HG02981 (cell line): ENCODE data around the gene F8.

Experiments
- ATAC-seq: cut with Tn5 transposase; IDR thresholded peaks from one replicate; pipeline ENCODE4 v1.9.1; 2021; ENCODE audit warnings: mild to moderate bottlenecking, moderate library complexity; ENCODE audit not compliant: unreplicated experiment

The F8 gene

DNA sequence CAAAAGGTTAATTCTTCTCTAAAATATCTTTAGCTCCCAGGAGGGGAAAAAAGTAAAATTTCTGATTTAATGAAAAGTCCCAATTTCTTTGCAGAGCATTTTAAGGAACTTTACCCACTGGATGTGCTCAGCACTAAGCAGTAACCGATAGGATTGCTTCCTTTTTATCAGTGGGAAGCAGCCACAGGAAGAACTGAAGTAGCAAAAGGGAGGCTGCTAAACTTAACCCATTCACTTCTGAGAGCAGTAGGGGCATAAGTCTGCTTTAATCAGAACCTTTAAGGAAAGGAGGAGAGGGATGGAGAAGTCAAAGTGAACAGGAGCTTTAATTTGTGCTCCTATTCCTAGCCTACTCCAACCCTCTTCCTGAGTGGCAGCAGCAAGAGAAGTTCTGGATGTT lies at the start of gene F8:
Gene F8 (minus strand): TSS at position 139 of the 400 bp plus-strand sequence. CDS start 171 bp downstream, outside the sequence.
- no peak for ATAC-seq

DNA sequence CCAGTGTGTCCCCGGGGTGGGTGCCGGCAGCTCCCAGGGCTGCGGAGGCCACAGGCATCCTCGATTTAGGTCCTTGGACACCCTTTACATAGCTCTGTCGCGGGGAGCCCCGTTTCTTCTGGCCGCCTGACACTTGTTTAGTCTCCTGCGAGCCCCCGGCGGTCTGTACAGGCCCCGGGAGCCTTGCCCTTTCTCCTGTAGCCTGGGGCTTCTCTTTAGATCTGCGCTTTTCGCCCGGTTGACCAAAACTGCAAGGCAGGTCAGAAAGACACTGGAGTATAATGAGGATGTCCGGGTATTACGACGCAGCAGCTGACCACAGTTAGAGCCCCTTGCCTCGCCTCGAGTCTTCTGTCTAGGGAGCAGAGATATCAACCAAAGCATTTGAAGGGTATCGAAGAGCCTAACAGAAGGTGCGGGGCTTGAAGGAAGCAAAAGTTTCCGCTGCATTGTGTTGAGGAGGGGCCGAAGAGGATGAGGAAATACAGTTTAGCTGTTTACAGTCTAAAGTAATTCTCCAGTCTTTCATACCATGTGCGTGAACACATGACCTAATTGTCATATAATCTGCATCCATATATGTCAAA lies 49.3 kb upstream of the F8 start:
- peak; percentile 8 for ATAC-seq

DNA sequence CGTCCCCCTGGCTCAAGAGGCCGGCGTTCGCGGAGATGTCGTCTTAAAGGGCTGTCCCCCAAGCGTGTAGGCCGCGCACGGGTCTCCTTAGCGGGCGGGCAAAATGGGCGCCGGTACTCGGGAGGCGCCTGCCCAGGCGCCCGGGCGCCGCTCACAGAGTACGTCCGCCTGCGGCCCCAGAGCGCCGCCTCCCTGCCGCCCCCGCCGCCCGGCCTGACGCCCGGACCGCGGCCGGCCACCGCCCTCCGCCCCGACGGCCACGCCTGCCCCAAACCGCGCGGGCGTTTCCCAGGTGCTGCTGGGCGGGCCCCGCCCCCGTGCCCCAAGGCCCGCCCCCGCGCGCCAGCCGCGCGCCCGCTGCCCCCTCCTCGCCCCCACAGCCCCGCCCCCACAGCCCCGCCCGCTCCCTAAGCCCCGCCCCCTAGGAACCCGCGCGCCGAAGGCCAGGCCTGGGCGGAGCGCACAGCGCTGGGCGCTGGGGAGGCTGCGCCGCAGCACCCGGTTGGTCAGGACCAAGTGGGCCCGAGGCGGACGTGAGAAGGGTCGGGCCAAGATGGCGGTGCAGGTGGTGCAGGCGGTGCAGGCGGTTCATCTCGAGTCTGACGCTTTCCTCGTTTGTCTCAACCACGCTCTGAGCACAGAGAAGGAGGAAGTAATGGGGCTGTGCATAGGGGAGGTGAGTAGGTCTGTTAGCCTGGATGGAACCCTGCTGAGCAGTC lies 48.6 kb upstream of the F8 start, which contains the start of the genes BRCC3, CMC4 and MTCP1:
Gene BRCC3 (plus strand): TSS at position 534 of the 719 bp plus-strand sequence. CDS start 20 bp downstream, at position 554.
Gene CMC4 (minus strand): TSS at position 162 of the 719 bp plus-strand sequence. CDS start 7,113 bp downstream, outside the sequence.
Gene MTCP1 (minus strand): TSS at position 162 of the 719 bp plus-strand sequence. CDS start 5,126 bp downstream, outside the sequence.
- peak; percentile 84 for ATAC-seq

DNA sequence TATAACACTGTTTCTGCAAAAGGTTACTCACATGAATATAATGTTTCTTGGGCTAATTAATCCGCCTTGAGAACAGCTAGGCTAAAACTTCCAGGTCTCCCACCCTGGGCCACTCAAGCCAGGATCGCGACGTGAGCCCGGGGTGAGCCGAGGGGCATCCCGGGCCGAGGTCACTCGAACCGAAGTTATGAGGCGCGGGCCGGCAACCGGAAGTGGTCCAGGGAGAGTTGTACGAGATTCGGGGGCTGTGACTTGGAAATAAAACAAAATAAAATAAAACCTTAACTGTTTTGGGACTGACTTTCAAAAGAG lies 48.1 kb upstream of the F8 start:
- peak; percentile 15 for ATAC-seq

DNA sequence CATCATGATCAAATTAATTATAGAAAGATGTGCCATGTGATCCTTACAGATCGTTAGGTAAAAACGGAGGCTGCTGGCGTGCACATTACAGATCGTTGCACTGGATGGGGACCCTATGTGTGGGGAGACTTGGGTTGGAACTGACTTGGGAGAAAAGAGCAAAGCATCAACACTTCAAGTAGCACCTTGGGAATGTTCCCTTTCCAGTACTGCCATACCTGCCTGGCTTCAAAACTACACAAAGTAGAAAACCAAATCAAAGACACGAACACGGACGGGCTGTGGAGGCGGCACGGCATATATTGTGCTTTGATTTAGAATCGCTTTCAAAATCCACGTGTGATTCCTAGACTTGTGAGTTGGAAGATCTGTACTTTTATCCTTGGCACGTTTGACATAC lies 47.5 kb upstream of the F8 start:
- no peak for ATAC-seq

DNA sequence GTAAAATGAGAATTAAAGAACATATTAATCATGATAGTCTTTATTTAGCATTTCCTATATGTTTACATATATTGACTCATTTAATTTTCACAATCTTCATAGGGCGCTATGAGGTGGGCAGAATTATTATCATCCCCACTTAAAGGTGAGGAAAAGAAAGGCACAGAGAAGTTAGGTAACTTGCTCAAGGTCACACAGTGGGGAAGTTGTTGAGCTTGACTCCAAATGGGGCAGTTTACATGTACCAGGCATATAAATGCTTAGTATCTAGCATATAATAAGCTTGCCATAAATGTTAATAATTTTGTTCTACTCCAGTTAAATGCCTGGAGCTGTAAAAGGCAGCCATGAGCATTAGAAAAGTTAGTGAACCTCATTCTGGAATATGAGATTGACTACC lies 46.9 kb upstream of the F8 start:
- ATAC-seq: no peak

DNA sequence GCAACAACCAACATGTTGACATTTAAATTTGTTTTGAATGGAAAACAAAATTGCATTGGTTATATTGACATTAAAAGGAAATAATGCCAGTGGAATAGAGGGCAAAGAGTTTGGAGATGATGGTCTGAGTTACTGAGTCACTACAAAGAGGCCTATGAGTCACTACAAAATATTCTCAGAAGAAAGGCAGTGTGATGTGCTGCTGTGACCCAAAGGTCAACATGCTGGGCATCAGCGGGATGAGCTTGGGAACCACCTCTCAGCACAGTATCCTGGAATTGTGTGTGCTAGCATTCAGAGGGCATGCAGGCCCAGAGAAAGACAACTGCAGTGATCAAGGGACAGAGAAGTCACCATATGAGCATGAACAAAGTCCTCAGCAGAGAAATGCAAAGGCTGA lies 45.6 kb upstream of the F8 start:
- no peak for ATAC-seq

DNA sequence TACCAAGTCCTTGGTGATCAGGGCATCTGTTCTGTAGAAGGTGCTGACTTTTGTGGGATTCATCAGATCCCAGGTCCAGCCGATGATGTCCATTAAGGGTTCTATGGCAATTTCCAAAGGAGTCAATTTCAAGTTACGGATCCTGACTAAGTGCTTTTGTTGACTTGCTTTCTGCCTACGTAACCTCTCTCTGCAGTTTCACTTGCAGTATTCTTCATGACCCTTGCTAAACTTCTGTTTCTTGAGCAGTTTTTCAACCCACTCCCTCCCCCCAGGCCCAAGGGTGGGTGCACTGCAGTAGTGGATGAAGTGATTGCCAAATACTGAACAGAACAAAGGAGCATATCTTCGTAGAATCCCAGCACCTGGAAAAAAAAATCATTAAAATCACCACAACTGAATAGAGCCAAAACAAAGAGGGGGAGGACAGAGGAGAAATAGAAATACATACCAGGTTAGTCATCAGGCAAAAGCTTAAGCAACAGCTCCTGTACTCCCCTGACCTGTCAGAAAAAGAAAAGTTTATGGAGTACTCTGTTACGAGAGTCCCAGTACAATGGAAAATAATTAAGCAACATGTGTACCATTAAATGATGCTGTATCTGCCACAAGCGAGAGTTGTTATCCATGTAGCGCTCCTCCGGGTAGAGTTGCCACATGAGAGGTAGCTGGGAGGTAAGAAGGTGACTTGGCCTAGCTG lies 42.7 kb upstream of the F8 start:
- no peak for ATAC-seq

DNA sequence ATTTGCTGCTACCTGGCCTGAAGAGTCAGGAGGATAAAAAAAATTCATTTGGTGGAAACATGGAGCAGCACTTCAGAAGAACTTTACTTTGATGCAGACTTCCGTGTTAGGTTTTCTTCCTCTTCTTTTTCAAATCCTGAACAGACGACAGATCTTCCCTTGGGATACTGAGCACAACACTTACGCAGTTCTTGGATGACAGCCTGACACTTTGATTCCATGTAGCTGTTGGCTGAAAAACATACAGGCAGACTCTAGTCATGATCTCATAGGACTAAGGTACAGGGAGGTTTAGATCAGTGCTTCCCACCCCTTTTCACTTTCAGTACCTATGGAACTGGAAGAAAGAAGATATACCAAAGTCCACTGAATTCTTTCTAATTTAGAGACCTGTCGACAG lies 39.2 kb upstream of the F8 start:
- ATAC-seq: no peak

DNA sequence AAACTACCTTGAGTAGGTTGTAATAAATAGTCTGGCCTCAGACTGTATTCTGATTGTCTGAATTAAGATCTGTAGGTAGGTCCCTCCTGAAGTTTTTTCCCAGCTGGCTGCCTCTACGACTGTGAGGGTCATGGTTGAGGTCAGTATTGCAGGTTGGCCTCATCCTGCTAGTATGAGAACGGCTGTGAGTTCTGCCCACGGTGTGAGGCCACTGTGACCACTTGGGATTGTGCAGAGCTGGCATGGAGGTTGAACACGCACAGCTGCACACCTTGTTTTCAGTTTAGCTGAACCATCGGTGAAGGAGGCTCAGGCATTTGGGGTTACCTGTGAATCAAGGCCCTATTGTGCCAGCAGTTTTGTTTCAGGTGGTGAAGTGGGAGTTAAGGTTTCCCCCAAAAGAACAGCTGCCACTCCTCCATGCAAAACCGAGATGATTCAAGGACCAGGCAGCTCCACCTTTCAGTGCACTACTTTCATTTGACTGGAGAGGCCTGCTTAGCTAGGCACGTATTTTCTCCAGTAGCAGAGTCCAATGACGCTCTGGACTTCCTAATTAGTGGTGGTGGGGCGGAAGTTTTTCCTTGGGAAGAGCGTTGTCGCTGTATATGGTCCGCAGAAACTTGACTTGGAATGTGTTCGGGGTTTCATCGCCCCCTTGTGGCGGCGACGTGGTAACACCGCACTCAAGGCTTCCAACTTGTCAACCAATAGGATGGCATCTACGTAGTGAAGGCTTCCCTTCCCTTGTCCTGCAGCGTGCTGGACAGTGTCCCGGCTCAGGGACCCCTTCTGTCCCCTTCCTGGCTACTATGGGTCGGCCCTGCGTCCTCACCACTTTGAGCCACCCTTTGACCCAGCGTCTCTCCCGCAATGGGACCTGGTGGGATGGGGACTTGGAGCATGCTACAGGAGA lies 34.6 kb upstream of the F8 start:
- ATAC-seq: peak; percentile 74

DNA sequence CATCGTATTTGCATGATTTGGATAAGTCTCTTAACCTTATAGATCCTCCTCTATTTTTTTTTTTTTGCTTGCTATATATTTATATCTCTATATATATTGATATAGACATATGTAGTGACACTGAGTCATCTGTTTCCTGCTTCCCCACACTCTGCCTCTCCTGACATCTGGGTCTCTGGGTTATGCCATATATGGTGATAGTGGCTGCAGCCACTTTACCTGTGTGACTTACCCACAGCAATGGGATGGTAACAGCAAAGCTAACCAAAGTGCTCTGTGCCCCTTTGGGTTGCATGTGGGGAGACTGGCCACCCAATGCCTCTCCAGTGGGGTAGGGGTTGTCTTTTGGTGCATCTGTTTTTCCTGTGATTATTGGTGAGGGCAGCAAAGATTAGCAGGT lies 33.9 kb upstream of the F8 start:
- no peak for ATAC-seq

DNA sequence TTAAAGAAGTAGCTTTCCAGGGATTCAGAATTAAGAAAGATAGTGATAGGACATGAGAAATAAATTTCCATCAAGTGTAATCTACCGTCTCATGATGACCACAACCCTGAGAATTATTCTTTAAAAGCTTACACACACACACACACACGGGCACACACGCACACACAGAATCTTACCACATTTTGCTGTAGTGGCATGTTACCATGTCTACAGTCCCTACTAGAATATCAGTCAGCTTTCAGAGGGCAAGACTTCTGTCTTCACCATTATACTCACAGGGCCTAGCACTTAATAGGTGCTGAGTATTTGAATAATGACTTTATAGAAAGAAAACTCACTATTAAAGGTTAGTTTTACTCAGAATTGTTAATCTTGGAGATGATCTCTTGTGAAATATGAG lies 33.0 kb upstream of the F8 start:
- ATAC-seq: no peak

DNA sequence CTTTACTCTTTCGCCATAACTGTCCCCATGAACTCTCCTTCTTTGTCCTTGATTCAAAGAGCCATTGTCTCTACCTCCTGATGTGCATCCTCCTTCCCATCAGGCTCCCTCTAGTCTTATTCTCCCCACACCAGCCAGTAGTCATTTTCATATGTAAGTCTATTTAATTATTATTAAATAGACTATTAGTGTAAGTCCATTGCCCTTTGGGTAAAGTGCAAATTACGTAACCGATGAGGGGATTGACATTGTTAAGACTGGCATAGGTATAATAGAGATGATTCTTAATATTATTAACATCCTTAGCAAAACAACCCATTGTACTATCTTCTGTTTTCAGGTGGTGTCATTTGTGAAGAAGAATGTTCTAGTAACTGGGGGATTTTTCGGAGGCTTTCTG lies 31.7 kb upstream of the F8 start:
- ATAC-seq: no peak

DNA sequence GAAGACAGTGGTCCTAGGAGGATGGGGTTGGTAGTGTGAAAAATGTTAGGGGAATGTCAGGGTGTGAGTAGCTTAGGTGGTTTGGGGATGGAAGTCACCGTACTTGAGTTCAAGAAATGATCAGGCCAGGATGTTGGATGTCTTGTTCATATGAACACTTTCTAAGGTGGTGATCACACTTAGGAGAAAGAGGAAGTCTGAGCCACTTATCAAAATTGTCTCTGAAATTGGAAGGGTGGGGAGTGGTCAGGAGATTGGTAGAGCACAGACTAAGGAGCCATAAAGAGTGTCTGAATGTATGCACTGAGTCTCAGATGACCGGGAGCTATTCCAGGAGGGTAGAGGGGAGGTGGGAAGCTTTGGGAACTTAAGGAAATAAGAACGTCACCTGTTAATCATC lies 31.1 kb upstream of the F8 start:
- no peak for ATAC-seq

DNA sequence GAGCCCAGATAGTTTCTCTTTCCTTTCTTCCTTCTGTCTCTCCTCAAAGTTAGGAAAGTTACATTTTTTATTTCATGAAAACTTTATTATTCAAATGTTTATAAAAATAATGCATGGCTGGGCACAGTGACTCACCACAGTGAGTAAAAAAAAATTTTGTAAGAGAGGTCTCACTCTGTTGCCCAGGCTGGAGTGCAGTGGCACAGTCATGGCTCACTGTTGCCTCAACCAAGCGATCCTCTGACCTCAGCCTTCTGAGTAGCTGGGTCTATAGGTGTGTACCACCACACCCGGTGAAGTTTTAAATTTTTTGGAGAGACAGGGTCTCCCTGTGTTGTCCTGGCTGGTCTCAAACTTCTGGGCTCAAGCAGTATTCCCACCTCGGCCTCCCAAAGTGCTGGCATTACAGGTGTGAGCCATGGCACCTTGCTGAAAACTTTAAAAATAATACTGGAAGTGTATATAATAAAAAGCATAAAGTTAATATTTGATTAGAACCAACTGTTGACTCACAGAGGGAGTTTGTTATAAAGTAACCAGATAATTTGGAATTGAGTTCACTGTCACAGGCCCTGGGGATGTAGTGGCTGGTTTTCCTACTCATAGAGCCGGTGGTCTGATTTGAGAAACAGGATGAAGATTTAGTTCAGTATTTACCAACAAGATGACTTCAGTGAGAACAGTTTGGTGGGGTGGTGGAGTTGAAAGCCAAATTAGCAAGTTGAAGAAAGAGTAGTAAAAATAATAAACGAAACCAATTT lies 30.4 kb upstream of the F8 start:
- ATAC-seq: no peak

DNA sequence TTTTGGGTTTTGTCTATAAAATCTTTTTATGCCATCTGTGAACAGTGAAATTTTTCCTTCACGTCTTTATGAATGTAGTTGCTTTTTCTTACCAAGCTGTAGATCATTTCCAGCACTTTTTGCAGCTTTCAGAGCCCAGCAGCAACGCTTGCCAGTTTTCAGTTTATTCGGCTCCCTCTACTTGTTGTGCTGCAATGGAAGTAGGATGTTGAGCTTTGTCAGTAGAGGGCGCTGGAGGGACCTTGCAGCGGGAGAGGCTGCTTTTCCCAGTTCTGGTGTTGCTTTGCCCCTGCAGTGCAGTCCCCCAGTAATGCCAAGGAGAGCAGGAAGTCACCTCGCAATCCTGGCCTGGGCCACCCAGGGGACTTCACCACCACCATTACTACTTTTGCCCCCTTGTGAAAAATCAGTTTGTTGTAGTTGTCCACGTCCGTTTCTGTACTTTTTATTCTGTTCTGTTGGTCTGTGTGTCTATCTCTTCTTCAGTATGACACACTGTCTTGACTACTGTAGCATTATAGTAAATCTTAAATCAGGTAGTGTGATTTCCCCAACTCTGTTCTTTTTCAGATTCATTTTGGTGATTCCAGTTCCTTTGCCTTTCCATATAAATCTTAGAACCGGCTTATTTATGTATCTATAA lies 26.6 kb upstream of the F8 start:
- no peak for ATAC-seq

DNA sequence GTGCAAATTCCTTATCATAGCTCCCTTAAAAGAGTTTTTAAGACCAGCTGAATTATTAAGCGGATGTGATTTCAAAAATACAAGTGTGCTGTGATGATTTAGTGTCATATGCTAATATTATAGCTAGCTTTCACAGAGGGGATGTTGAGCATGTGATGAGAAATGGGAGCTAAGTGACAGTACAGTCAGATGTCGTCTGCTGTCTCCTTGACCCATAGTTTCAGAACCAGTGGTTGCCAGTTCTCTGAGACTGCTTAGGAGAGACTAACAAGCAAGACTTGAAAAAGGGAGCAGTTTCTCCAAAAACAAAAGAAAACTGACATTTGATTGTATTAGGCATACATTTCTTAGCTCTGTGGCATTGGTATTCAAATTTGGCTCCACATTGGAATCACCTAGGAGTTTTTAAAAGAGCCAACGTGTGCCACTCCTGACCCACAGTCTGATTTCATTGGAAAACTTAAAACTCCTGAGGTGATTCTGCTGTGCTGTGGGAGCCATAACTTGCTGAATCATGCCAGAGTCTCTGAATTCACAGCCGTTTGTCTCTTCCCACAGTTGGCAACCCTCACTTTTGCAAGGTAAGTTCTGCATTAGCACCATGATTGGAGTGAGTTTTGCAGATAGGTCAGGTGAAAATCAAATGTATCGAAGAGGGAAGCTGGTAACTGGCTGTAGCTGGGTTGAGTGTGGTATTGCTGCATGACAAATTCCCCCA lies 24.4 kb upstream of the F8 start:
- no peak for ATAC-seq

DNA sequence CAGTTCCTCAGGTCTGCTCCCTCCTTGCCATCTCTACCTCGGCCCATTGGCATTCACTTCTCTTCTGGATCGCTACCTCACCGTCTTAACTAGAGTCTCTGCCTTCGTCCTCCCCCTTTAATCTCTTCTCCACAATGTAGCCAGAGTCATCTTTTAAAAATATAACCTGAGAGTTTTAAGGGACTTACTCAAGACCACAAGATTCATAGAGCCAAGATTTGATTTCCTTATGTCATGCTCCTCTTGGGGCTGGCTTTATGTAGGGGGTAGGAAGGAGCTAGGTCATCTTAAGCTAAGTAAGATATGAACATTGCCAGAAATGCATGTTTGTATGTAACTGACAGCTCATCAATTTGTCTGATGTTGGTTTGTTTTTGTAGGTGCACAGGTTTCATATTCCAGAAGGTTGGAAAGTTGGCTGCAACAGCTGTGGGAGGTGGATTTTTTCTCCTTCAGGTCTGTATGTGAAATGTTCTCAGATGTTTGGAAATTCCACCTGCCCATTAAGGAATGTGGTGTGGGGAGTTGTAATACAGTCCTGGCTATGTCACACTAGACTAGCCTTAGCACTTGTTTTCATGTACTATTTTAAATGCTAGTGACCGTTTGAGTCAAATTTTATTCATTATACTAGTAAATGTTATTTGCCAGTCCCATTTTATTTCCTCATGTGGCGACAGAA lies 23.7 kb upstream of the F8 start:
- no peak for ATAC-seq

DNA sequence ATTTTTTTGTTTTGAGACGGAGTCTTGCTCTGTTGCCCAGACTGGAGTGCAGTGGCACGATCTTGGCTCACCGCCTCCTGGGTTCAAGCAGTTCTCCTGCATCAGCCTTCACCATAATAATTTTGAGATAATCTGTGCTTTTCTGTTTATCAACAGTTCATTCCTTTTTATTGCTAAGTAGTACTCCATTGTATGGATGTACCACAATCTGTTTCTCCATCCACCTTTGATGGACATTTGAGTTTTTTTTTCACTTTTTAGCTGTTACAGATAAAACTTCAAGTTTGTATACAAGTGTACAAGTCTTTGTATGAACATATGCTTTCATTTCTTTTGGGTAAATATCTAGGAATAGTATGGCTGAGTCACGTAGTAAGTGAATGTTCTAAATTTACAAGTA lies 13.2 kb upstream of the F8 start:
- no peak for ATAC-seq
